Measurements from ENCODE around the gene TDG.
A peak's percentile ranks its signal among the peaks of the same experiment; 100 is the strongest.

Gene TDG

GRCh38 chr12:103948746-103949406 lies 16.8 kb upstream of the TDG start:
- TF ChIP-seq CTCF (IDR thresholded peaks at IDR 0.05; ENCODE audit: low read length, missing control alignments), result no peak
- DNase-seq (ENCODE audit: low read depth), result no peak
- no peak overlapping the region for H3K4me3 ChIP-seq (replicated peaks; ENCODE audit: low read depth, low read length)

GRCh38 chr12:103952497-103952896 lies 13.2 kb upstream of the TDG start:
- no peak for DNase-seq (ENCODE audit: low read depth)
- no peak for TF ChIP-seq CTCF (IDR thresholded peaks at IDR 0.05; ENCODE audit: low read length, missing control alignments)
- H3K4me3 ChIP-seq (replicated peaks; ENCODE audit: low read depth, low read length), result no peak overlapping the region

GRCh38 chr12:103955811-103956508 lies 9.7 kb upstream of the TDG start:
- peak overlapping the region; percentile 87 for H3K4me3 ChIP-seq (replicated peaks; ENCODE audit: low read depth, low read length)
- no peak for DNase-seq (ENCODE audit: low read depth)
- no peak for TF ChIP-seq CTCF (IDR thresholded peaks at IDR 0.05; ENCODE audit: low read length, missing control alignments)

GRCh38 chr12:103956509-103957027 lies 9.1 kb upstream of the TDG start:
- DNase-seq (ENCODE audit: low read depth), result no peak
- peak overlapping the region; percentile 87 for H3K4me3 ChIP-seq (replicated peaks; ENCODE audit: low read depth, low read length)
- no peak for TF ChIP-seq CTCF (IDR thresholded peaks at IDR 0.05; ENCODE audit: low read length, missing control alignments)

GRCh38 chr12:103957865-103958388 lies 7.7 kb upstream of the TDG start:
- TF ChIP-seq CTCF (IDR thresholded peaks at IDR 0.05; ENCODE audit: low read length, missing control alignments), result no peak
- DNase-seq (ENCODE audit: low read depth), result no peak
- H3K4me3 ChIP-seq (replicated peaks; ENCODE audit: low read depth, low read length), result no peak overlapping the region

GRCh38 chr12:103958621-103959020 lies 7.1 kb upstream of the TDG start:
- H3K4me3 ChIP-seq (replicated peaks; ENCODE audit: low read depth, low read length), result no peak overlapping the region
- DNase-seq (ENCODE audit: low read depth), result no peak
- TF ChIP-seq CTCF (IDR thresholded peaks at IDR 0.05; ENCODE audit: low read length, missing control alignments), result no peak
